Activated T-cell treated with anti-CD3 and anti-CD28 coated beads for 48 hours (primary cell): ENCODE results near the gene POLR2F.

Experiments
- DNase-seq: peaks from one replicate; pipeline ENCODE4 v3.0.0-alpha.2; 2020; ENCODE audit warnings: low read depth

POLR2F gene

GRCh38 chr22:37982938-37983859 lies 29.7 kb downstream of the POLR2F start:
- no peak for DNase-seq

GRCh38 chr22:37983860-37984791 lies 30.6 kb downstream of the POLR2F start, which contains the start of gene SOX10:
TSS of gene SOX10 (minus strand) at chr22:37984555. CDS start at chr22:37983784, 771 bp downstream.
- DNase-seq: no peak

- DNase-seq: no peak
These were observed 31.6 kb downstream of the POLR2F start for GRCh38 chr22:37985050-37985585.

- DNase-seq: no peak
These were observed 32.3 kb downstream of the POLR2F start for GRCh38 chr22:37985751-37986281.

- no peak for DNase-seq
These were observed 32.9 kb downstream of the POLR2F start for GRCh38 chr22:37986371-37986770.

- DNase-seq: no peak
These were observed 35.9 kb downstream of the POLR2F start for GRCh38 chr22:37989146-37990045.

GRCh38 chr22:37990301-37990700 lies 36.8 kb downstream of the POLR2F start:
- DNase-seq: no peak

GRCh38 chr22:37990862-37991261 lies 37.4 kb downstream of the POLR2F start:
- DNase-seq: no peak

- DNase-seq: no peak
These were observed 38.4 kb downstream of the POLR2F start for GRCh38 chr22:37991731-37992442.

GRCh38 chr22:37994049-37994448 lies 40.5 kb downstream of the POLR2F start:
- no peak for DNase-seq

GRCh38 chr22:37994982-37995381 lies 41.5 kb downstream of the POLR2F start:
- DNase-seq: no peak

GRCh38 chr22:37995460-37995859 lies 42.0 kb downstream of the POLR2F start:
- no peak for DNase-seq

- DNase-seq: no peak
These were observed 42.6 kb downstream of the POLR2F start for GRCh38 chr22:37996079-37996478.

- DNase-seq: no peak
These were observed 43.2 kb downstream of the POLR2F start for GRCh38 chr22:37996515-37997246.

GRCh38 chr22:37998543-37998942 lies 45.0 kb downstream of the POLR2F start:
- no peak for DNase-seq

GRCh38 chr22:37999236-37999635 lies 45.7 kb downstream of the POLR2F start:
- no peak for DNase-seq

GRCh38 chr22:37999640-38000272 lies 46.3 kb downstream of the POLR2F start:
- no peak for DNase-seq

GRCh38 chr22:38005943-38006342 lies 52.4 kb downstream of the POLR2F start:
- DNase-seq: no peak

- no peak for DNase-seq
These were observed 53.4 kb downstream of the POLR2F start for GRCh38 chr22:38006906-38007305.
